Activated naive CD4-positive, alpha-beta T cell treated with anti-CD3 and anti-CD28 coated beads, Interleukin-2, amount 50 U/mL, for 16 hours (primary cell): Measurements from ENCODE around the gene ZNF501.

ENCODE experiments used
- DNase-seq: peaks from one replicate; pipeline ENCODE4 v3.0.0-alpha.2; 2020

The ZNF501 gene

GRCh38 chr3:44729384-44729910 is at the start of gene ZNF501:
TSS of gene ZNF501 (plus strand) at chr3:44729635. CDS start at chr3:44734422, 4,787 bp downstream.
- peak; percentile 85 for DNase-seq

- DNase-seq = no peak
Observed at GRCh38 chr3:44680921-44681455, 48.4 kb upstream of the ZNF501 start.

- DNase-seq = no peak
Observed at GRCh38 chr3:44682182-44682896, 47.1 kb upstream of the ZNF501 start.

GRCh38 chr3:44685128-44685800 is 44.2 kb upstream of the ZNF501 start:
- peak; percentile 52 for DNase-seq

- no peak for DNase-seq
Observed at GRCh38 chr3:44687898-44688297, 41.5 kb upstream of the ZNF501 start.

GRCh38 chr3:44712455-44713075 is 16.9 kb upstream of the ZNF501 start, which contains the start of gene ZNF502:
TSS of gene ZNF502 (plus strand) at chr3:44712660. CDS start at chr3:44720262, 7,602 bp downstream.
- DNase-seq = peak; percentile 62

GRCh38 chr3:44721231-44722102 is 8.0 kb upstream of the ZNF501 start:
- no peak for DNase-seq

GRCh38 chr3:44722103-44722401 is 7.4 kb upstream of the ZNF501 start:
- DNase-seq = no peak

GRCh38 chr3:44734646-44735168 is 5.3 kb downstream of the ZNF501 start:
- no peak for DNase-seq

- no peak for DNase-seq
Observed at GRCh38 chr3:44761101-44761423, 31.6 kb downstream of the ZNF501 start.

- DNase-seq = peak; percentile 99
Observed at GRCh38 chr3:44761424-44762169, 32.2 kb downstream of the ZNF501 start, which contains the start of the genes KIAA1143 and KIF15. TSS of gene KIAA1143 (minus strand) at chr3:44761619. CDS start at chr3:44761602, 17 bp downstream. TSS of gene KIF15 (plus strand) at chr3:44761794. CDS start at chr3:44761866, 72 bp downstream.

- no peak for DNase-seq
Observed at GRCh38 chr3:44762170-44762677, 32.8 kb downstream of the ZNF501 start.

GRCh38 chr3:44762690-44763089 is 33.3 kb downstream of the ZNF501 start:
- DNase-seq = no peak

GRCh38 chr3:44764248-44764647 is 34.8 kb downstream of the ZNF501 start:
- DNase-seq = no peak

GRCh38 chr3:44771424-44772098 is 42.1 kb downstream of the ZNF501 start:
- no peak for DNase-seq

- no peak for DNase-seq
Observed at GRCh38 chr3:44772099-44772442, 42.6 kb downstream of the ZNF501 start.

- no peak for DNase-seq
Observed at GRCh38 chr3:44782891-44783290, 53.5 kb downstream of the ZNF501 start.
